ENCODE measurements around the gene RCE1.

- no peak for TF ChIP-seq POLR2AphosphoS5 (IDR thresholded peaks at IDR 0.05; ENCODE audit: borderline replicate concordance, low read depth, low read length)
- TF ChIP-seq EZH2 (IDR thresholded peaks at IDR 0.05) = no peak
These were observed 27.6 kb upstream of the RCE1 start for GRCh38 chr11:66815646-66816045.

Measured in SK-N-MC (cell line).